Tibial nerve (tissue), 4 donors: ENCODE data around the gene ZNF502. TPM values are rescaled to one million over a fixed set of nuclear protein-coding genes. Genes with fewer than 3 reads are reported as not detected.
A peak's percentile ranks its signal among the peaks of the same experiment; 100 is the strongest.
"Not testable (repeated sequence)": the region's sequence is repeated elsewhere in the genome, so short reads cannot be mapped to it uniquely, and the experiment has no call there.

Experiments used
- DNase-seq, 2 donors: peaks; one replicate each; pipeline ENCODE4 v3.0.0-alpha.2; 2019; ENCODE audit warnings: low spot score in 2 of 2
- H3K27ac ChIP-seq, 4 donors: fragments of 200-600 bp; sonication (generic) in 3 of 4; one replicate each; pipeline ENCODE4 v1.5.1; 2017 to 2019; ENCODE audit warnings: mild to moderate bottlenecking in 1 of 4
- H3K27me3 ChIP-seq, 2 donors: fragments of 200-600 bp; sonication (generic) in 1 of 2; one replicate each; pipeline versions ENCODE4 v1.5.1 to v1.6.0; 2017 to 2019
- H3K36me3 ChIP-seq, 3 donors: fragments of 200-600 bp; sonication (generic); one replicate each; pipeline ENCODE4 v1.5.1; 2018 to 2019
- H3K4me1 ChIP-seq, 4 donors: fragments of 200-600 bp; sonication (generic) in 3 of 4; one replicate each; pipeline ENCODE4 v1.5.1; 2017 to 2019
- H3K4me3 ChIP-seq, 4 donors: fragments of 200-600 bp; sonication (generic) in 3 of 4; one replicate each; pipeline ENCODE4 v1.5.1; 2017 to 2019; ENCODE audit warnings: mild to moderate bottlenecking in 1 of 4, moderate library complexity in 1 of 4
- H3K9me3 ChIP-seq, 4 donors: fragments of 200-600 bp; sonication (generic) in 3 of 4; one replicate each; pipeline ENCODE4 v1.5.1; 2017 to 2019
- CTCF ChIP-seq, 5 experiments: fragments of 200-600 bp in 3 of 5; fragments of 450-650 bp in 2 of 5; sonication (generic) in 3 of 5; IDR thresholded peaks; one replicate each; pipeline ENCODE4 v1.5.1; 2016 to 2019; ENCODE audit warnings: antibody characterized with exemption in 5 of 5, mild to moderate bottlenecking in 3 of 5, moderate library complexity in 2 of 5
- EP300 ChIP-seq, 2 donors: sonication (generic); formaldehyde crosslinking; IDR thresholded peaks; one replicate each; pipeline ENCODE4 v1.6.1; 2017; ENCODE audit warnings: antibody characterized with exemption in 2 of 2, mild to moderate bottlenecking in 1 of 2
- POLR2A ChIP-seq, 2 donors: fragments of 450-650 bp; IDR thresholded peaks; one replicate each; pipeline ENCODE4 v1.6.1; 2017; ENCODE audit warnings: antibody characterized with exemption in 2 of 2, mild to moderate bottlenecking in 2 of 2, moderate library complexity in 2 of 2
- WGBS, 2 donors: methylation state at CpG; one replicate each; pipeline ENCODE4 v1.1.5; 2018; 5-methylcytosine and 5-hydroxymethylcytosine counted together
- total RNA-seq, 4 donors: library from RNA; depleted of rRNA; stranded (reverse); fragments of >200 nt; gene quantifications; one replicate each; pipeline ENCODE4 v1.1.0, GENCODE V29; 2016

The ZNF502 gene
- 1 to 10 TPM; 3.7 to 8.1 (median 6.1) TPM for total RNA-seq

- peak within 1 kb of the TSS in 2 of 4 donors; percentile 62 to 71 for H3K27ac ChIP-seq
- WGBS, 2 donors = 1 to 2% methylated on average over 28 to 32 of the region's 36 CpGs
Measured at GRCh38 chr3:44712455-44713075, at the start of gene ZNF502. Gene ZNF502, plus strand, starts transcription at chr3:44712660. Its CDS starts 7,602 bp downstream, at chr3:44720262.

GRCh38 chr3:44665173-44665572, 47.3 kb upstream of the ZNF502 start:
- Histone ChIP-seq H3K27me3 (no peaks in the 10 kb centered on the region), H3K4me1 (no peaks in the 10 kb centered on the region), H3K27ac (no peak overlapping the region), H3K4me3 (no peak overlapping the region), H3K36me3 (peaks cover 0 to 38% (median 0%) of the 10 kb centered on the region in 3 donors), H3K9me3 (peaks cover 0 to 69% (median 0%) of the 10 kb centered on the region in 4 donors)
- DNase-seq = no peak
- TF ChIP-seq CTCF (IDR thresholded peaks at IDR 0.05) = no peak
- no peak for TF ChIP-seq POLR2A (IDR thresholded peaks at IDR 0.05)
- no peak for TF ChIP-seq EP300 (IDR thresholded peaks at IDR 0.05)
- WGBS, 2 donors = 96 to 97% methylated on average over 3 of the region's 3 CpGs

More at GRCh38 chr3:44712455-44713075, at the start of gene ZNF502:
- peaks cover 0 to 8% (median 1%) of the 10 kb centered on the region in 4 donors for H3K4me1 ChIP-seq
- peaks cover 0 to 50% (median 20%) of the 10 kb centered on the region in 4 donors for H3K9me3 ChIP-seq
- TF ChIP-seq CTCF (IDR thresholded peaks at IDR 0.05) (peak in 4 of 5 experiments; percentile 11 to 54 (median 32)), POLR2A (IDR thresholded peaks at IDR 0.05) (no peak), EP300 (IDR thresholded peaks at IDR 0.05) (peak in 1 of 2 donors; percentile 74)
- peak; percentile 63 to 78 for DNase-seq
- H3K4me3 ChIP-seq = peak within 1 kb of the TSS; percentile 47 to 66 (median 60)
- H3K36me3 ChIP-seq = peaks cover 0 to 39% (median 0%) of the 10 kb centered on the region in 3 donors
- H3K27me3 ChIP-seq = peaks cover 0 to 3% of the 10 kb centered on the region in 2 donors

GRCh38 chr3:44666346-44666745, 46.1 kb upstream of the ZNF502 start:
- H3K27ac ChIP-seq = no peak overlapping the region
- 92% methylated on average over 4 of the region's 4 CpGs for WGBS, 2 donors
- H3K36me3 ChIP-seq = peaks cover 0 to 27% (median 0%) of the 10 kb centered on the region in 3 donors
- H3K27me3 ChIP-seq = no peaks in the 10 kb centered on the region
- DNase-seq = no peak
- H3K4me1 ChIP-seq = no peaks in the 10 kb centered on the region
- TF ChIP-seq CTCF (IDR thresholded peaks at IDR 0.05) = no peak
- TF ChIP-seq POLR2A (IDR thresholded peaks at IDR 0.05) = no peak
- TF ChIP-seq EP300 (IDR thresholded peaks at IDR 0.05) = no peak
- no peak overlapping the region for H3K4me3 ChIP-seq
- peaks cover 0 to 64% (median 0%) of the 10 kb centered on the region in 4 donors for H3K9me3 ChIP-seq

- Histone ChIP-seq H3K9me3 (peaks cover 0 to 67% (median 0%) of the 10 kb centered on the region in 4 donors), H3K27ac (no peak overlapping the region), H3K4me1 (no peaks in the 10 kb centered on the region), H3K4me3 (no peak overlapping the region), H3K27me3 (no peaks in the 10 kb centered on the region), H3K36me3 (peaks cover 0 to 9% (median 0%) of the 10 kb centered on the region in 3 donors)
- TF ChIP-seq EP300 (IDR thresholded peaks at IDR 0.05) (no peak), CTCF (IDR thresholded peaks at IDR 0.05) (no peak), POLR2A (IDR thresholded peaks at IDR 0.05) (no peak)
- whole genome bisulfite sequencing, 2 donors = 84 to 85% methylated on average over 6 of the region's 6 CpGs
- DNase-seq = no peak
Measured at GRCh38 chr3:44669760-44670159, 42.7 kb upstream of the ZNF502 start.

GRCh38 chr3:44673466-44673865, 39.0 kb upstream of the ZNF502 start:
- 91% methylated on average over 8 of the region's 8 CpGs for whole genome bisulfite sequencing, 2 donors
- H3K27me3 ChIP-seq, DNase-seq, H3K27ac ChIP-seq, H3K4me3 ChIP-seq, H3K4me1 ChIP-seq: not testable (repeated sequence)
- Histone ChIP-seq H3K9me3 (peaks cover 0 to 72% (median under 1%) of the 10 kb centered on the region in 4 donors), H3K36me3 (peaks cover 0 to 15% (median 0%) of the 10 kb centered on the region in 3 donors)
